GM18505 (cell line): ENCODE measurements around the gene GJA8.
"Not testable (repeated sequence)": the region's sequence is repeated elsewhere in the genome, so short reads cannot be mapped to it uniquely, and the experiment has no call there.

Source experiments
- ATAC-seq: cut with Tn5 transposase; IDR thresholded peaks from one replicate; pipeline ENCODE4 v1.9.1; 2021; ENCODE audit not compliant: unreplicated experiment
- POLR2A ChIP-seq: IDR thresholded peaks from 4 replicates; pipeline ENCODE4 v1.6.1; 2011; ENCODE audit warnings: borderline replicate concordance; ENCODE audit not compliant: insufficient read depth, insufficient read length; ENCODE audit errors: extremely low read depth

Gene GJA8

GRCh38 chr1:147902253-147902845, at the start of gene GJA8:
Gene GJA8, plus strand, starts transcription at chr1:147902795. Its CDS starts 5,161 bp downstream, at chr1:147907956.
- TF ChIP-seq POLR2A = no peak
- ATAC-seq = no peak

- ATAC-seq = no peak
Measured at GRCh38 chr1:147853391-147853790, 49.2 kb upstream of the GJA8 start.

GRCh38 chr1:147854989-147855388, 47.6 kb upstream of the GJA8 start:
- not testable (repeated sequence) for ATAC-seq

More at GRCh38 chr1:147853391-147853790, 49.2 kb upstream of the GJA8 start:
- no peak for TF ChIP-seq POLR2A

- not testable (repeated sequence) for ATAC-seq
Measured at GRCh38 chr1:147855996-147856395, 46.6 kb upstream of the GJA8 start.

- ATAC-seq = not testable (repeated sequence)
Measured at GRCh38 chr1:147867204-147867603, 35.4 kb upstream of the GJA8 start.

GRCh38 chr1:147878022-147878421, 24.6 kb upstream of the GJA8 start:
- no peak for ATAC-seq

GRCh38 chr1:147879911-147880310, 22.7 kb upstream of the GJA8 start:
- no peak for TF ChIP-seq POLR2A
- ATAC-seq = no peak

More at GRCh38 chr1:147878022-147878421, 24.6 kb upstream of the GJA8 start:
- no peak for TF ChIP-seq POLR2A

GRCh38 chr1:147882535-147882934, 20.1 kb upstream of the GJA8 start:
- ATAC-seq = no peak
- no peak for TF ChIP-seq POLR2A

GRCh38 chr1:147890177-147890790, 12.3 kb upstream of the GJA8 start:
- no peak for TF ChIP-seq POLR2A

GRCh38 chr1:147891088-147891487, 11.5 kb upstream of the GJA8 start:
- no peak for TF ChIP-seq POLR2A
- no peak for ATAC-seq

More at GRCh38 chr1:147890177-147890790, 12.3 kb upstream of the GJA8 start:
- no peak for ATAC-seq

GRCh38 chr1:147892216-147892615, 10.4 kb upstream of the GJA8 start:
- no peak for ATAC-seq
- TF ChIP-seq POLR2A = no peak

- no peak for TF ChIP-seq POLR2A
- ATAC-seq = no peak
Measured at GRCh38 chr1:147892731-147893214, 9.8 kb upstream of the GJA8 start.

- no peak for ATAC-seq
- no peak for TF ChIP-seq POLR2A
Measured at GRCh38 chr1:147895123-147895522, 7.5 kb upstream of the GJA8 start.

GRCh38 chr1:147897029-147897752, 5.4 kb upstream of the GJA8 start:
- TF ChIP-seq POLR2A = no peak
- ATAC-seq = no peak
